Measurements from ENCODE around the gene MKX. TPM values are rescaled to one million over a fixed set of nuclear protein-coding genes. Genes with fewer than 3 reads are reported as not detected.

The MKX gene
- total RNA-seq, 1 experiment from 2014 or later, result not detected

DNA sequence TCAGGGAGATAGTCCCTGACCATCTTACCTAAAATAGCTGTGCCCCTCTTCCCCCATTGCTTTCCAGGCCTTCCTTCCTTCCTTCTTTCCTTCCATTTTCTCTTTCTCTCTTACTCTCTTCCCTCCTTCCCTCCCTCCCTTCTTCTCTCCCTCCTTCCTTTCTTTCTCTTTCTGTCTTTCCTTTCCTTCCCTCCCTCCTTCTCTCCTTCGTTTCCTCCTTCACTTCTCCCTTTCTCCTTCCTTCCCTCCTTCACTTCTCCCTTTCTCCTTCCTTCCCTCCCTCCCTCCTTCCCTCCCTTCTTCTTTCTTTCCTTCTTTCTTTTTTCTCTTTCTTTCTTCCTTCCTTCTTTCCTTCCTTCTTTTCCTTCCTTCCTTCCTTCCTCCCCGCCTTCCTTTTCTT, 24.6 kb upstream of the MKX start:
- intact Hi-C loops (cut with micrococcal nuclease), result no loop called here
- DNase-seq (ENCODE audit: unreplicated experiment), result no peak
- BruUV-seq (replicated peaks), result no TSS peak
- POLR2A ChIA-PET, result no interaction called here
- no peaks in the 10 kb centered on the region for H3K27me3 Mint-ChIP-seq (ENCODE audit: insufficient read depth, unreplicated experiment)
- TF ChIP-seq, protein P1, sequence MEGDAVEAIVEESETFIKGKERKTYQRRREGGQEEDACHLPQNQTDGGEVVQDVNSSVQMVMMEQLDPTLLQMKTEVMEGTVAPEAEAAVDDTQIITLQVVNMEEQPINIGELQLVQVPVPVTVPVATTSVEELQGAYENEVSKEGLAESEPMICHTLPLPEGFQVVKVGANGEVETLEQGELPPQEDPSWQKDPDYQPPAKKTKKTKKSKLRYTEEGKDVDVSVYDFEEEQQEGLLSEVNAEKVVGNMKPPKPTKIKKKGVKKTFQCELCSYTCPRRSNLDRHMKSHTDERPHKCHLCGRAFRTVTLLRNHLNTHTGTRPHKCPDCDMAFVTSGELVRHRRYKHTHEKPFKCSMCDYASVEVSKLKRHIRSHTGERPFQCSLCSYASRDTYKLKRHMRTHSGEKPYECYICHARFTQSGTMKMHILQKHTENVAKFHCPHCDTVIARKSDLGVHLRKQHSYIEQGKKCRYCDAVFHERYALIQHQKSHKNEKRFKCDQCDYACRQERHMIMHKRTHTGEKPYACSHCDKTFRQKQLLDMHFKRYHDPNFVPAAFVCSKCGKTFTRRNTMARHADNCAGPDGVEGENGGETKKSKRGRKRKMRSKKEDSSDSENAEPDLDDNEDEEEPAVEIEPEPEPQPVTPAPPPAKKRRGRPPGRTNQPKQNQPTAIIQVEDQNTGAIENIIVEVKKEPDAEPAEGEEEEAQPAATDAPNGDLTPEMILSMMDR (IDR thresholded peaks at IDR 0.05; ENCODE audit: unreplicated experiment), result no peak
- H3K4me3 Mint-ChIP-seq (ENCODE audit: unreplicated experiment), result no peak overlapping the region
- H3K9me3 Mint-ChIP-seq (ENCODE audit: unreplicated experiment), result no peaks in the 10 kb centered on the region
- no peaks in the 10 kb centered on the region for H3K36me3 Mint-ChIP-seq (ENCODE audit: insufficient read depth, unreplicated experiment)
- CTCF ChIA-PET, result no interaction called here
- H3K27ac Mint-ChIP-seq (ENCODE audit: low read depth, unreplicated experiment), result no peak overlapping the region
- no peaks in the 10 kb centered on the region for H3K4me1 Mint-ChIP-seq (ENCODE audit: insufficient read depth, unreplicated experiment)

DNA sequence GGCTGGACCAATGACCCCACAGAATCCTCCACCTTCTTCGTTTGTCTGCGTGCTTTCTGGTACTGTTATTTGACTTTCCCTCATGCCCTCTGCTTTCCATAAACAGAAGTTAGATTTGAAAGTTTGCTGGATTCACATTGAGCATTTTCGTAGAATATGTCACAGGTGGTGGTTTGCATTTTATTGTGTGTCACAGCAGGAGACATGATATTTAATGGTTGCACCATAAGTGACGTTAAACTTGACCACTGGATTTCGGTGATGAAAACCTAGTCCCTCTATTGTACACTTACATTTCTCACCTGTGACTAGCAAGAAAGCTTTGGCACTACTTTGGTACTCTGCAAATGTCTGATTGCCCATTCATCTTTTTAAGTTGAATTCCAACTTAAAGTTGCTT, 15.2 kb upstream of the MKX start:
- Mint-ChIP-seq H3K36me3 (ENCODE audit: insufficient read depth, unreplicated experiment) (no peaks in the 10 kb centered on the region), H3K9me3 (ENCODE audit: unreplicated experiment) (no peaks in the 10 kb centered on the region), H3K27me3 (ENCODE audit: insufficient read depth, unreplicated experiment) (no peaks in the 10 kb centered on the region), H3K4me1 (ENCODE audit: insufficient read depth, unreplicated experiment) (no peaks in the 10 kb centered on the region), H3K4me3 (ENCODE audit: unreplicated experiment) (no peak overlapping the region), H3K27ac (ENCODE audit: low read depth, unreplicated experiment) (no peak overlapping the region)
- BruUV-seq (replicated peaks), result no TSS peak
- TF ChIP-seq, protein P1 (IDR thresholded peaks at IDR 0.05; ENCODE audit: unreplicated experiment), result no peak
- ChIA-PET POLR2A (no interaction called here), CTCF (interaction anchor here (0.6 to 1.4 kb wide), 4 partner anchors 16 to 482 kb away, joined by 3 to 7 read pairs (median 4); no protein-coding TSS in a partner anchor)
- intact Hi-C loops (cut with micrococcal nuclease), result no loop called here
- no peak for DNase-seq (ENCODE audit: unreplicated experiment)

DNA sequence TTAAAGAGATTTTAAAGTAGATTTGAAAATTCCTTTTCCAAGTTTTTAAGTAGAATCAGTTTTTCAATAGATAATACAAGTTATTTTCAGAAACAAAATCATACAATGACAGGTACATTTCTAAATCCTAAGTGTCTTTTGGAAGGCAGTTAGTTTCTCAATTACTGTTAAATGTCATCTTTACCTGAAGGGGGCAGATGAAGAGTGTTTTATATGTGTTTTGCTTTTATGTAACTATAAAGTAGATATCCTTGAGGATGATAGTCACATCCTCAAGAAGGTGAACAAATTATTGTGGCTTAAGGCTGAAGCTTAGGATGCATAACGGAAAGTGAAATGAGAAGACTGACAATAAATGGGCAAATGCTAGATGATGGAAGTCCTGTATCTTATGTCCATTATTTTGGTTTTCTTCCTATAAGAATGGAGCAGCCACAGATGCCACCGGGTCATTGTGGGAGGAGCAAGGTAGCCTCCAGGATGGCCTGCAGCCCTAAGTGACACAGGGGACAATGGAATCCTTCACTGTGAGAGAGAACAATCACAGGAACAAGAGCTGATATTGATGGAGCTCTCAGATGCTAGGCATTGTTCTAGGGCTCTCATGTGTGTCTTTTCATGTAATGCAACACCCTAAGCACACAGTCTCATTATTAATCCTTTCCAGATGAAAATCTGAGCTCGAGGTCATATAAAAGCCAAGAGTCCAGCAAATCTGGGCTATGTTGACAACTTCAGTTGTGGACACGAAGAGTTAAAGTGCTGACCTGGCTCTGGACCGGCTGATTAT, 14.1 kb upstream of the MKX start:
- no peaks in the 10 kb centered on the region for H3K27me3 Mint-ChIP-seq (ENCODE audit: insufficient read depth, unreplicated experiment)
- intact Hi-C loops (cut with micrococcal nuclease), result loop anchor here (1.0 to 5.0 kb wide), 2 partner anchors 420 to 483 kb away; no protein-coding TSS in a partner anchor
- H3K4me1 Mint-ChIP-seq (ENCODE audit: insufficient read depth, unreplicated experiment), result no peaks in the 10 kb centered on the region
- peak; percentile 9 for DNase-seq (ENCODE audit: unreplicated experiment)
- H3K9me3 Mint-ChIP-seq (ENCODE audit: unreplicated experiment), result no peaks in the 10 kb centered on the region
- ChIA-PET CTCF (interaction anchor here (0.6 to 1.4 kb wide), 3 partner anchors 17 to 650 kb away, joined by 3 to 7 read pairs (median 5); no protein-coding TSS in a partner anchor), POLR2A (interaction anchor here (0.6 kb wide), 1 partner anchor 56 kb away, joined by 3 read pairs; no protein-coding TSS in a partner anchor)
- H3K36me3 Mint-ChIP-seq (ENCODE audit: insufficient read depth, unreplicated experiment), result no peaks in the 10 kb centered on the region
- TF ChIP-seq, protein P1 (IDR thresholded peaks at IDR 0.05; ENCODE audit: unreplicated experiment), result peak; percentile 18
- H3K27ac Mint-ChIP-seq (ENCODE audit: low read depth, unreplicated experiment), result no peak overlapping the region
- H3K4me3 Mint-ChIP-seq (ENCODE audit: unreplicated experiment), result no peak overlapping the region
- no TSS peak for BruUV-seq (replicated peaks)

DNA sequence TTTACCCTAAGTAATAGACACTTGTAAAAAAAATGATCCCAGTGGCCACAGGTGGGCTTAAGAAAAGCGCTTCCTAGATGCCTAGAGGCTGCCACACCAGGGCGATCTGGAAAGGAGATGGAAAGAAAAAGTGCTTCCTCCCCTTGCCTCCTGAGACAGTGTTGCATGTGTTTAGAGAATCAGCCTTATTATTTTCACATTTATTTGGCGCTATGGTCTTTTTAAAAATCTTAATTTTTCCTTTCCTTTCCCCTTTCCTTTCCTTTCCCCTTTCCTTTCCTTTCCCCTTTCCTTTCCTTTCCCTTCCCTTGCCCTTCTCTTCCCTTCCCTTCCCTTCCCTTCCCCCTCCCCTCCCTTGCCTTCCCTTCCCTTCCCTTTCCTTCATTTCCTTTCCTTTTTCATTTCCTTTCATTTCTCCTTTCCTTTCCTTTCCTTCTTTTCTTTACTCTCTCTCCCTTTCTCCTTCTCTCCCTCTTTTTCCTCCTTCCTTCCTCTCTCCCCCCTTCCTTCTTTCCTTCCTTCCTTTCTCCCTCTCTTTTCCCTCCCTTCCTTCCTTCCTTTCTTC, 7.1 kb upstream of the MKX start:
- no TSS peak for BruUV-seq (replicated peaks)
- Mint-ChIP-seq H3K27ac (ENCODE audit: low read depth, unreplicated experiment) (no peak overlapping the region), H3K4me3 (ENCODE audit: unreplicated experiment) (no peak overlapping the region), H3K4me1 (ENCODE audit: insufficient read depth, unreplicated experiment) (no peaks in the 10 kb centered on the region), H3K27me3 (ENCODE audit: insufficient read depth, unreplicated experiment) (peaks cover 11% of the 10 kb centered on the region), H3K9me3 (ENCODE audit: unreplicated experiment) (peaks cover 8% of the 10 kb centered on the region), H3K36me3 (ENCODE audit: insufficient read depth, unreplicated experiment) (no peaks in the 10 kb centered on the region)
- ChIA-PET POLR2A (no interaction called here), CTCF (interaction anchor here (0.7 kb wide), 1 partner anchor 52 kb away, joined by 4 read pairs; no protein-coding TSS in a partner anchor)
- intact Hi-C loops (cut with micrococcal nuclease), result no loop called here
- no peak for DNase-seq (ENCODE audit: unreplicated experiment)
- TF ChIP-seq, protein P1 (IDR thresholded peaks at IDR 0.05; ENCODE audit: unreplicated experiment), result no peak

Measured in MCF 10A (cell line).